Activated gamma-delta T cell treated with anti-CD3 and anti-CD28 coated beads, Interleukin-2, amount 50 U/mL, for 16 hours (primary cell): Measurements from ENCODE around the gene SULT1C3.
"Not testable (repeated sequence)": the region's sequence is repeated elsewhere in the genome, so short reads cannot be mapped to it uniquely, and the experiment has no call there.

Experiments
- DNase-seq: peaks from one replicate; pipeline ENCODE4 v3.0.0-alpha.2; 2020; ENCODE audit warnings: low read depth

Gene SULT1C3

GRCh38 chr2:108244667-108245414 lies 5.1 kb downstream of the SULT1C3 start:
- DNase-seq: no peak

- DNase-seq: no peak
These were observed 13.3 kb downstream of the SULT1C3 start for GRCh38 chr2:108253106-108253505.

- no peak for DNase-seq
These were observed 18.1 kb downstream of the SULT1C3 start for GRCh38 chr2:108257757-108258331.

GRCh38 chr2:108260773-108261172 lies 21.0 kb downstream of the SULT1C3 start:
- DNase-seq: no peak

GRCh38 chr2:108262036-108262435 lies 22.3 kb downstream of the SULT1C3 start:
- no peak for DNase-seq

- no peak for DNase-seq
These were observed 23.6 kb downstream of the SULT1C3 start for GRCh38 chr2:108263401-108263800.

GRCh38 chr2:108266218-108266617 lies 26.4 kb downstream of the SULT1C3 start:
- no peak for DNase-seq

- DNase-seq: no peak
These were observed 27.3 kb downstream of the SULT1C3 start for GRCh38 chr2:108267101-108267500.

- DNase-seq: no peak
These were observed 28.2 kb downstream of the SULT1C3 start for GRCh38 chr2:108268001-108268400.

- DNase-seq: no peak
These were observed 30.6 kb downstream of the SULT1C3 start for GRCh38 chr2:108270346-108270745.

GRCh38 chr2:108270768-108271506 lies 31.2 kb downstream of the SULT1C3 start:
- DNase-seq: no peak

- no peak for DNase-seq
These were observed 32.0 kb downstream of the SULT1C3 start for GRCh38 chr2:108271691-108272253.

GRCh38 chr2:108278631-108279030 lies 38.9 kb downstream of the SULT1C3 start:
- no peak for DNase-seq

GRCh38 chr2:108279468-108279867 lies 39.7 kb downstream of the SULT1C3 start:
- no peak for DNase-seq

- DNase-seq: no peak
These were observed 40.7 kb downstream of the SULT1C3 start for GRCh38 chr2:108280466-108280865.

GRCh38 chr2:108284566-108284965 lies 44.8 kb downstream of the SULT1C3 start:
- not testable (repeated sequence) for DNase-seq

GRCh38 chr2:108285616-108286015 lies 45.8 kb downstream of the SULT1C3 start:
- DNase-seq: no peak

GRCh38 chr2:108287169-108287568 lies 47.4 kb downstream of the SULT1C3 start:
- DNase-seq: no peak

- DNase-seq: no peak
These were observed 48.9 kb downstream of the SULT1C3 start, which contains the start of gene SULT1C2 for GRCh38 chr2:108288534-108289106. Gene SULT1C2 (plus strand): TSS chr2:108288895. CDS start chr2:108293668, 4,773 bp downstream.

- no peak for DNase-seq
These were observed 54.1 kb downstream of the SULT1C3 start for GRCh38 chr2:108293850-108294249.

- DNase-seq: no peak
These were observed 57.8 kb downstream of the SULT1C3 start for GRCh38 chr2:108297436-108298141.

GRCh38 chr2:108301558-108301957 lies 61.8 kb downstream of the SULT1C3 start:
- DNase-seq: no peak
